ENCODE results near the gene MYL6.

MYL6 gene

GRCh38 chr12:56129206-56129941, 28.8 kb upstream of the MYL6 start:
- no peak for DNase-seq (ENCODE audit: low read depth)

GRCh38 chr12:56129942-56130495, 28.1 kb upstream of the MYL6 start:
- DNase-seq (ENCODE audit: low read depth), result no peak

DNA sequence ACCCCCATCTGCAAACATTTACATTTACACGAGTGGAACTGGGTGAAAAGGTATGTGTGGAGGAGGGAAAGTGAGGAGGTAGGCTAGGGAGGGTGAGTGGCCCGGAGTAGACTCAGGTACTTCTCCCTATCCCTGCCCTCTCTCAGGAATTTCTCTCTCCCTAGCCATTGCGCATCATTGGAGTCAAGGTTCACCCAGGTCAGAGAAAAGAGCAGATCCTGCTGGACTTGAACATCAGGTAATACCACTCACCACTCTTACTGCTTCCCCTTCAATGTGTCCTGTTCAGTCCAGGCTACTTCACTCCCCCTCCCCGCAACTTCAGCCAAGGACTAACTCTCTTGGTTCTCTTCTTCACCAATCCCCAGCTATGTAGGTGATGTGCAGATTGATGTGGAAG, 27.3 kb upstream of the MYL6 start:
- no peak for DNase-seq (ENCODE audit: low read depth)

- no peak for DNase-seq (ENCODE audit: low read depth)
Observed at GRCh38 chr12:56134897-56135296, 23.3 kb upstream of the MYL6 start.

GRCh38 chr12:56137853-56138571, 20.1 kb upstream of the MYL6 start:
- no peak for DNase-seq (ENCODE audit: low read depth)

DNA sequence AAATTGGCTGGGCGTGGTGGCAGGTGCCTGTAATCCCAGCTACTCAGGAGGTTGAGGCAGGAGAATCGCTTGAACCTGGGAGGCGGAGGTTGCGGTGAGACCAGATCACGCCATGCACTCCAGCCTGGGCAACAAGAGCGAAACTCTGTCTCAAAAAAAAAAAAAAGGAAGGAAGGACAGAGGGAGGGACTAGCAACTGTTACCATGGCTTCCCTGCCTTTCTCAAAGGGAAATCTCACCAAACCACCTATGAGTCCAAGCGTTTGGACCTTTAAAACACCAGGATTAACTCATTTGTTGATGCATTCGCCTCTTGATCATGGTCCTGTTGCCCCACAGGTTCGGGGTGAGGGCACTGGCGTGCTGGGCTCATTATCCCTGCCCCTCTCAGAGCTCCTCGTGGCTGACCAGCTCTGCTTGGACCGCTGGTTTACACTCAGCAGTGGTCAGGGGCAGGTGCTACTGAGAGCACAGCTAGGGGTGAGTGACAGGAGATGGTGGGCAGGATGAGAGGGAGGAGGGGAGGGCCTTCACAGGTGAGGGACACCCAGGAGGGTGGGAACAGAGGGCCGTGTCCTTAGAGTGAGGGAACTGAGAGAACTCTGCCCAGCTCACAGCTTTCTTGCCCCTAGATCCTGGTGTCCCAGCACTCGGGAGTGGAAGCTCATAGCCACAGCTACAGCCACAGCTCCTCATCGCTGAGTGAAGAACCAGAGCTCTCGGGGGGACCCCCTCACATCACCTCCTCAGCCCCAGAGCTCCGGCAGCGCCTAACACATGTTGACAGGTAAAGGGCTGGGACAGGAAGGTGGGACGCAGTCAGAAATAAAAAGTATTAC, 16.0 kb upstream of the MYL6 start:
- no peak for DNase-seq (ENCODE audit: low read depth)

DNA sequence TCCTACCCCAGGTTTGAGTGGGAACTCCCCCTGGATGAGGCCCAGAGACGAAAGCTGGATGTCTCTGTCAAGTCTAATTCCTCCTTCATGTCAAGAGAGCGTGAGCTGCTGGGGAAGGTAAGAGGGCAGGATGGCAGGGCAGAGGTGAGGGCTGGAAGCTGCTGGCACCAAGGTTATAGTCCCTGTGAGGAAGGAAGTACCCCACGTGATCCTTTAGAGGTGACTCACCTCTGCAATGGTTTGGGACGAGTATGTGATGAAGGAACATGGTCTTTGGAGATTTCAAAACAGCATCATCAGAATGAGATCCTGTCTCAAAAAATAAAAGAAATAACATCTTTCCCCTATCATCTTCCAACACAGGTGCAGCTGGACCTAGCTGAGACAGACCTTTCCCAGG, 14.9 kb upstream of the MYL6 start:
- DNase-seq (ENCODE audit: low read depth), result no peak

GRCh38 chr12:56143870-56144269, 14.3 kb upstream of the MYL6 start:
- DNase-seq (ENCODE audit: low read depth), result no peak

DNA sequence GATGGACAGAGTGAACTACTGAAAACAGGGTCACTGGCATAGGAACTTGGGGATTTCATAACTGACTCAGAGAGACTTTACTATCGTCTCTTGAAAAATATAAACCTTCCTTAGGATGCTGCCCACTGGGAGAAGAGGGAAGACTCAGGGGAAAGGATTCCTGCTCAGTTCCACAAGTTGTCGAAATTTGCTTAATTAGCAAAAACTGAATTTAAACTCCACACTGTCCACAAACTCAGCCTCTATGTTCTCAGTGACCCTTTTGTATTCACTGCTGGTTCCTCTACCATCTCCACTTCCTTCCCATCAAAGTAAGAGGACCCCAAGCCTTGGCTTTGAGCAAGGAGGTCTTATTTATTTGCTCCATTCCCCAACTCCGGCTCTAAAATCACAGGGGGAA, 12.9 kb upstream of the MYL6 start:
- no peak for DNase-seq (ENCODE audit: low read depth)

- no peak for DNase-seq (ENCODE audit: low read depth)
Observed at GRCh38 chr12:56146492-56147460, 11.4 kb upstream of the MYL6 start.

GRCh38 chr12:56150563-56150962, 7.6 kb upstream of the MYL6 start:
- DNase-seq (ENCODE audit: low read depth), result no peak

DNA sequence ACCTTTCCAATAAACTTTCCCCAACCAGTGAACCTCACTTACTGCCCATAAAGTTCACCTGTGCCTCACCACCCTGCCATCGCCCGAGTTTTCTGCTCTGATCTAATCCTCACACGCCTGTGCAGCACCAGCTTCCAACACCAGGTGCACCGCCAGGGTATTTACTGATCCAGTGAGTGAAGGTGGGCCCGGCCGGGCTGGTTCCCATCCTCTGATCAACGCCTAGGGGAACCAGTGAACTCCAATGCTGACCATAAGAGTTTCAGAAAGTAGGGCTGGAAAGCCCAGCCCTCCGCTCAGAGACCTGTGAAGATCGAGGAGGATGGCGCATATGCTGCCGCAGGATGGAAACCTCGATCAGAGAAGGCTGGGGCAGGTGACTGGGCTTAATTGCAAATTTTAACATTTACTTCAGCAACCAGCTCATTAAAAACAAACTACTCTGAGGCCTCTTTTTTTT, 6.5 kb upstream of the MYL6 start:
- DNase-seq (ENCODE audit: low read depth), result no peak

DNA sequence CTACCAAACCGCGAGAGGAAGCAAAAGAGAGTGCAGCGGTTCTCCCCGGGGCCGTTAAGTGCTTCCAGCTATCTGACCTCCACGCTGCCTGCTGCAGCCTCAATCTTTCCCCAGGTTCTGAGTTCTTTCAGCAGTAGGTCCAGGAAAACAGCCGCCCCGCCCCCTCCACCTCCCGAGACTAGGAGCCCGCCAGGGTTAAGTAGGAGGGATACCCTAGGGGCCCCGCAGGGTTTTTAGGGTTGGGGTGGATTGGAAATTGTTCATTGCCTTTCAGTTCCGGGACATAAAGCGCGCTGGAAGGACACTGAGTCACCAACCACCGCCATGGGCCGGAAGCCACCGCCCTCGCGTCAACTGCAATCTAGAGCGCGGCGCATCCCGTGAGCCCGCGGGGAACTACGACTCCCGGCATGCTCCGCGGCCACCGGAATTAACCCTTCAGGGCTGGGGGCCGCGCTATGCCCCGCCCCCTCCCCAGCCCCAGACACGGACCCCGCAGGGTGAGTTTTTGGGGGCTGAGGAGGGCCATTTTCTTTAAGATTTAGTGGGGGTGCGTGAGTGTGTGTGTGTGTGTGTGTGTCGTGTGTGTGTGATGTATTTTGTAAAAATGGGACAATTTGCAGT, 5.9 kb upstream of the MYL6 start, which contains the start of gene MYL6B:
TSS of gene MYL6B (plus strand) at position 456 of the 624 bp plus-strand sequence. CDS start 1,332 bp downstream, outside the sequence.
- peak; percentile 69 for DNase-seq (ENCODE audit: low read depth)

DNA sequence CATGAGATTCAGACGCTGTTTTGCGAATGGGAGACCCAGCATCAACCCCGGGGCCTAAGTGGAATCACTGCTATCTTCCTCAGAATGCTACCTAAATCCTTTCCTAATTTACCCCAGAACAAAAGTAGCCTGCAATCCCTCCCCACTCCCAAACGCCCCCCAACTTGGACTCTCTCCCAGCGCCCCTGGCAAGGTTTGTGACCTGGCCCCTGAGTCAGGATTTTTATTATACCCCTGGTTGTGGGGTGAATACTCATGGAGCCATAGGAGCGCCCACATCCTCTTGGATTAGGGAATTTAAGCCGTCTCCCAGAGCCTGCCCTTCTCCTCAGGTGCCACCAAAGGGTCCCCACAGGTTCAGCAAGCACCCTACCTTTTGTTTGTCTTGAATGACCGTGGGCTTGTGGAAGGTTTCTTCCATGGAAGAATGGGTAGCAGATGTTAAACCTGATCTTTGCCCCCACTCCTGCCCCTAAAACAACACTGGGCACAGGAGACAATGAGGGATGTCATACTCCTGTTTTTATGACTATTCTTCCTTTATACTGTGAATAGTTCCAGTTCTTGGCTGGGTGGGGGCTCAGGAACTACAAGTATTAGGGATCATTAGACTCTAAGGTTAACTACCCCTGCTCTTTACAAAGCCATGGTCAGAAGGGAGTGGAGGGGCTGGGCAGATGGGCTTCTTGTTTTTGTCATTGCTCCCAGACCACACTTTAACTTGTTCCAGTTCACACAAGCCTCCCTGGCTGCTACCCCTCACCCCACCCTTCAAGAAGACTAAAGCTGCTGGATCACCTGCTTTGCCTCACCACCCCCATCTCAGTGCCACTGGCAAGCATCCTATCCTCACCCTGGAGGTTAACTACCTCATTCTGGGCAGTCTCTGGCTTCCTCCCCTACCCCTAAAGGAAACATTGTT, 5.1 kb upstream of the MYL6 start:
- no peak for DNase-seq (ENCODE audit: low read depth)

DNA sequence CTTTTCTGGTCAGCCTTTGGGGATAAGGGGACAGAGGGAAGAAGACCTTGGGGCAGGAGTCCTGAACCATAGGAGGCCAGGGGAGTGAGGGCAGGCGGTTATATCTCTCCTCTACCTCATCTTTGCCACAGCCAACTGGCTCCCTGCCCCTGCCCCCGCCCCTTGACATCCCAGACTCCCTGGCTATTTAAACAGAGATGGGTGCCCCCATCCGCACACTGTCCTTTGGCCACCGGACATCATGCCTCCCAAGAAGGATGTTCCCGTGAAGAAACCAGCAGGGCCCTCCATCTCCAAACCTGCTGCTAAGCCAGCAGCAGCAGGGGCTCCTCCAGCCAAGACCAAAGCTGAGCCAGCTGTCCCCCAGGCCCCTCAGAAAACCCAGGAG, 4.5 kb upstream of the MYL6 start:
- no peak for DNase-seq (ENCODE audit: low read depth)

DNA sequence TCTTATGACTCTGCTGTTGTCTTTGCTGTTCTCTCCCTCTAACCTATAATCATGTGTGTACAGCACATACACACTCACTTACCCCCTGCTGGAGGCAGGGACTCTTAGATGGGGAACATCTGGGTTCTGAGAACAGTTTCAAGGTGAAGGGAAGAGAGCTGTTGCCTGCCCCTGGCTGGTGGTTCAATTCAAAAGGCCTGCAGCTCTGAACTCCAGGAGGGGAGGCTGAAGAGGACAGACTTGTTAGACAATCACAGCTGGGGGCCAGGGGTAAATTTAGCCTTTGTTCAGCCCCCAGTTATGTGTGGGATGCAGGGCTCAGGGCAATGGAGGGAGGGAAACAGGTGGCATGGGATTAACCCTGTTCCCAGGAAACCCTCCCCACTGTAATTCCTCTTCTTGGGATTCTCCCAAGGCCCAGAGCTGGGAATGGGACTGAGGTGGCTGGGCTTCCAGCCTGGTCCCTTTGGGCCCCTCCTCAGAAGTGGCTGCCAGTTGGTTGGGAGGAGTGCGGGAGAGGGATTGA, 3.9 kb upstream of the MYL6 start:
- no peak for DNase-seq (ENCODE audit: low read depth)

DNA sequence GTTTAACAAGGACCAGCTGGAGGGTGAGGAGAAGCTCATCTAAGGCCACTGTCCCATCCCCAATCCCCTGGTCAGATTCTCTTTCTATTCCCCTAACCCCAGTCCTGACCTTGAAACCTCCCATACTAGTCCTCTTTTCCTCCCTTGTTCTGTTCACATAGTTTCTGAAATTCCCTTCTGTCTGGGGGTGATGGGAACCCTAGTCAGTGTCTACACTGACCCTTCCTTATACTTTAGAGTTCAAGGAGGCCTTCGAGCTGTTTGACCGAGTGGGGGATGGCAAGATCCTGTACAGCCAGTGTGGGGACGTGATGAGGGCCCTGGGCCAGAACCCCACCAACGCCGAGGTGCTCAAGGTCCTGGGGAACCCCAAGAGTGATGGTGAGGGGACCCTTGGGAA, 3.3 kb upstream of the MYL6 start:
- DNase-seq (ENCODE audit: low read depth), result no peak

- DNase-seq (ENCODE audit: low read depth), result no peak
Observed at GRCh38 chr12:56155256-56155845, 2.8 kb upstream of the MYL6 start.
